T-cell (primary cell): ENCODE data around the gene ZNF587B. TPM values are rescaled to one million over a fixed set of nuclear protein-coding genes. Genes with fewer than 3 reads are reported as not detected.
"Not testable (repeated sequence)": the region's sequence is repeated elsewhere in the genome, so short reads cannot be mapped to it uniquely, and the experiment has no call there.

ENCODE experiments used
- ATAC-seq, 4 experiments: fragments of 200-7000 bp in 3 of 4; fragments of 150-1000 bp in 1 of 4; cut with Tn5 transposase; replicated peaks in 1 of 4; 1 replicate in 3 of 4; 2 replicates in 1 of 4; pipeline ENCODE4 v1.10.0; 2021; ENCODE audit warnings: moderate library complexity in 3 of 4, mild to moderate bottlenecking in 2 of 4, moderate number of reproducible peaks in 1 of 4
- CTCF ChIA-PET, 2 donors: fragments of 300-600 bp; sonication (Branson Sonifier 250); formaldehyde crosslinking; loops; one replicate each; lab custom pipeline; 2022; ENCODE audit warnings: antibody characterized with exemption in 2 of 2; lab: Charles Lee
- POLR2A ChIA-PET, 2 donors: fragments of 300-600 bp; sonication (Branson Sonifier 250); formaldehyde crosslinking; loops; one replicate each; lab custom pipeline; 2022; ENCODE audit warnings: antibody characterized with exemption in 2 of 2; lab: Charles Lee
- DNase-seq, 35 experiments: peaks; one replicate each; pipeline versions ENCODE4 v3.0.0 to v3.0.0-alpha.2; 2013 to 2023
- H3K27ac ChIP-seq: one replicate; pipeline ENCODE4 v1.5.1; 2013; ENCODE audit warnings: low read length
- H3K27me3 ChIP-seq, 2 experiments: replicated peaks in 1 of 2; 1 replicate in 1 of 2; 2 replicates in 1 of 2; pipeline versions ENCODE4 v1.6.1 to v1.7.0; 2013; ENCODE audit warnings: low read length in 1 of 2, mixed read lengths in 1 of 2; ENCODE audit not compliant: control insufficient read depth in 2 of 2, insufficient read depth in 2 of 2; ENCODE audit errors: extremely low read depth in 1 of 2
- H3K36me3 ChIP-seq, 2 donors: 1 replicate in 1 of 2; 2 replicates in 1 of 2; pipeline versions ENCODE4 v1.6.1 to v1.7.0; 2013; ENCODE audit warnings: low read length in 1 of 2; ENCODE audit not compliant: control insufficient read depth in 2 of 2, insufficient read depth in 1 of 2; ENCODE audit errors: extremely low read depth in 1 of 2
- H3K4me1 ChIP-seq, 2 experiments: 1 replicate in 1 of 2; 2 replicates in 1 of 2; pipeline versions ENCODE4 v1.6.1 to v1.7.0; 2013; ENCODE audit warnings: low read length in 2 of 2, mixed read lengths in 1 of 2; ENCODE audit not compliant: insufficient read depth in 2 of 2, control insufficient read depth in 1 of 2; ENCODE audit errors: extremely low read depth in 1 of 2
- H3K4me3 ChIP-seq, 2 donors: 1 replicate in 1 of 2; 2 replicates in 1 of 2; pipeline versions ENCODE4 v1.5.1 to v1.7.0; 2013; ENCODE audit warnings: mild to moderate bottlenecking in 2 of 2, low read length in 1 of 2, moderate library complexity in 1 of 2; ENCODE audit not compliant: control insufficient read depth in 1 of 2; ENCODE audit errors: extremely low read depth in 1 of 2
- H3K9me3 ChIP-seq: 2 replicates; pipeline ENCODE4 v1.7.0; 2013
- H3K27ac Mint-ChIP-seq, 2 donors: one replicate each; pipeline ENCODE4 v1.8.0; 2020 to 2021; ENCODE audit warnings: mild to moderate bottlenecking in 2 of 2, mixed read lengths in 2 of 2
- H3K27me3 Mint-ChIP-seq, 2 donors: one replicate each; pipeline ENCODE4 v1.8.0; 2021 to 2022; ENCODE audit warnings: mixed read lengths in 2 of 2
- H3K36me3 Mint-ChIP-seq: one replicate; pipeline ENCODE4 v1.8.0; 2021; ENCODE audit warnings: mixed read lengths
- H3K4me1 Mint-ChIP-seq, 3 donors: one replicate each; pipeline ENCODE4 v1.8.0; 2020 to 2022; ENCODE audit warnings: mixed read lengths in 3 of 3, mild to moderate bottlenecking in 1 of 3
- H3K4me3 Mint-ChIP-seq, 3 donors: one replicate each; pipeline ENCODE4 v1.8.0; 2020 to 2022; ENCODE audit warnings: mild to moderate bottlenecking in 3 of 3, mixed read lengths in 3 of 3, moderate library complexity in 3 of 3
- H3K9me3 Mint-ChIP-seq, 3 donors: one replicate each; pipeline ENCODE4 v1.8.0; 2020 to 2022; ENCODE audit warnings: mixed read lengths in 3 of 3
- WGBS: methylation state at CpG from one replicate; pipeline ENCODE4 v1.1.5; 2013; ENCODE audit warnings: missing lambda C conversion rate; ENCODE audit not compliant: insufficient coverage; 5-methylcytosine and 5-hydroxymethylcytosine counted together
- total RNA-seq, 35 experiments: library from RNA in 6 of 35; stranded (reverse) in 6 of 35; fragments of 120-200 nt in 1 of 35; gene quantifications; one replicate each; pipeline versions ENCODE4 v1.2.1 to v1.2.4 and lab custom pipeline; 2013 to 2026

The ZNF587B gene
- total RNA-seq, 5 donors from 2014 or later (not counting 1 experiment from before 2014, with no cell fraction given), result 16.5 to 27.7 (median 22.8) TPM

GRCh38 chr19:57800696-57801095 is 29.4 kb upstream of the ZNF587B start:
- no peaks in the 10 kb centered on the region for H3K27me3 Mint-ChIP-seq
- CTCF ChIA-PET, result no interaction called here

GRCh38 chr19:57802269-57802668 is 27.8 kb upstream of the ZNF587B start:
- no peaks in the 10 kb centered on the region for H3K9me3 ChIP-seq
- H3K4me1 ChIP-seq, result peaks cover 10 to 13% of the 10 kb centered on the region in 2 experiments
- Mint-ChIP-seq H3K36me3 (peaks cover 32% of the 10 kb centered on the region), H3K27me3 (no peaks in the 10 kb centered on the region), H3K27ac (no peak overlapping the region), H3K9me3 (peaks cover 0 to 5% (median 0%) of the 10 kb centered on the region in 3 donors), H3K4me1 (peaks cover 22 to 30% (median 27%) of the 10 kb centered on the region in 3 donors), H3K4me3 (no peak overlapping the region)
- ATAC-seq, result no peak
- H3K27ac ChIP-seq, result no peak overlapping the region
- ChIA-PET POLR2A (no interaction called here), CTCF (no interaction called here)
- DNase-seq, result no peak
- no peak overlapping the region for H3K4me3 ChIP-seq
- 64% methylated on average over 2 of the region's 4 CpGs for WGBS
- peaks cover 0 to 8% of the 10 kb centered on the region in 2 donors for H3K36me3 ChIP-seq
- no peaks in the 10 kb centered on the region for H3K27me3 ChIP-seq

More at GRCh38 chr19:57800696-57801095, 29.4 kb upstream of the ZNF587B start:
- no peaks in the 10 kb centered on the region for H3K9me3 ChIP-seq
- H3K4me3 Mint-ChIP-seq, result no peak overlapping the region
- DNase-seq, result no peak
- H3K4me1 Mint-ChIP-seq, result peaks cover 22 to 30% (median 27%) of the 10 kb centered on the region in 3 donors
- H3K27ac ChIP-seq, result no peak overlapping the region
- 94% methylated on average over 3 of the region's 5 CpGs for WGBS
- H3K4me3 ChIP-seq, result no peak overlapping the region
- ATAC-seq, result no peak
- H3K9me3 Mint-ChIP-seq, result peaks cover 0 to 5% (median 0%) of the 10 kb centered on the region in 3 donors
- peaks cover 0 to 11% of the 10 kb centered on the region in 2 donors for H3K36me3 ChIP-seq
- POLR2A ChIA-PET, result interaction anchor here in 1 of 2 donors (0.6 kb wide), 1 partner anchor 11 kb away, joined by 5 read pairs; no protein-coding TSS in a partner anchor
- peaks cover 10 to 13% of the 10 kb centered on the region in 2 experiments for H3K4me1 ChIP-seq
- H3K27ac Mint-ChIP-seq, result no peak overlapping the region
- H3K36me3 Mint-ChIP-seq, result peaks cover 38% of the 10 kb centered on the region
- H3K27me3 ChIP-seq, result no peaks in the 10 kb centered on the region

- CTCF ChIA-PET, result no interaction called here
- peaks cover 39% of the 10 kb centered on the region for H3K36me3 Mint-ChIP-seq
- Histone ChIP-seq H3K4me3 (peak overlapping the region; percentile 17 to 58), H3K27ac (no peak overlapping the region), H3K4me1 (peaks cover 10 to 13% of the 10 kb centered on the region in 2 experiments), H3K9me3 (no peaks in the 10 kb centered on the region), H3K27me3 (no peaks in the 10 kb centered on the region), H3K36me3 (peaks cover 0 to 17% of the 10 kb centered on the region in 2 donors)
- POLR2A ChIA-PET, result no interaction called here
- peak overlapping the region; percentile 53 to 74 for H3K27ac Mint-ChIP-seq
- no peak for ATAC-seq
- DNase-seq, result no peak
- peaks cover 0 to 5% (median 0%) of the 10 kb centered on the region in 3 donors for H3K9me3 Mint-ChIP-seq
- peaks cover 23 to 30% (median 30%) of the 10 kb centered on the region in 3 donors for H3K4me1 Mint-ChIP-seq
- H3K27me3 Mint-ChIP-seq, result no peaks in the 10 kb centered on the region
- peak overlapping the region; percentile 66 to 85 (median 71) for H3K4me3 Mint-ChIP-seq
- 59% methylated on average over 6 of the region's 6 CpGs for WGBS
These were observed 26.9 kb upstream of the ZNF587B start for GRCh38 chr19:57803265-57803593.

- Mint-ChIP-seq H3K36me3 (peaks cover 43% of the 10 kb centered on the region), H3K4me3 (peak overlapping the region; percentile 66 to 85 (median 71)), H3K4me1 (peaks cover 23 to 30% (median 30%) of the 10 kb centered on the region in 3 donors), H3K9me3 (peaks cover 0 to 5% (median 0%) of the 10 kb centered on the region in 3 donors), H3K27me3 (no peaks in the 10 kb centered on the region), H3K27ac (peak overlapping the region; percentile 53 to 74)
- WGBS, result 77% methylated on average over 5 of the region's 19 CpGs
- ATAC-seq (peak in 2 of 4 experiments; percentile 36 to 57), DNase-seq (peak in 1 of 35 experiments; percentile 16)
- Histone ChIP-seq H3K9me3 (no peaks in the 10 kb centered on the region), H3K27me3 (no peaks in the 10 kb centered on the region), H3K36me3 (peaks cover 0 to 21% of the 10 kb centered on the region in 2 donors), H3K4me1 (peaks cover 10 to 13% of the 10 kb centered on the region in 2 experiments), H3K27ac (no peak overlapping the region), H3K4me3 (peak overlapping the region; percentile 17 to 58)
- POLR2A ChIA-PET, result no interaction called here
- CTCF ChIA-PET, result interaction anchor here in 1 of 2 donors (0.5 kb wide), 1 partner anchor 19 kb away, joined by 3 read pairs; no protein-coding TSS in a partner anchor
These were observed 26.3 kb upstream of the ZNF587B start for GRCh38 chr19:57803594-57804325.

GRCh38 chr19:57807541-57807940 is 22.6 kb upstream of the ZNF587B start:
- Mint-ChIP-seq H3K27ac (no peak overlapping the region), H3K4me3 (no peak overlapping the region), H3K9me3 (no peaks in the 10 kb centered on the region), H3K27me3 (no peaks in the 10 kb centered on the region), H3K4me1 (peaks cover 32 to 37% (median 36%) of the 10 kb centered on the region in 3 donors), H3K36me3 (peaks cover 47% of the 10 kb centered on the region)
- Histone ChIP-seq H3K9me3 (no peaks in the 10 kb centered on the region), H3K36me3 (peaks cover 0 to 34% of the 10 kb centered on the region in 2 donors), H3K27ac (no peak overlapping the region), H3K4me1 (peaks cover 13 to 14% of the 10 kb centered on the region in 2 experiments), H3K4me3 (no peak overlapping the region), H3K27me3 (no peaks in the 10 kb centered on the region)
- CTCF ChIA-PET, result no interaction called here
- no peak for DNase-seq
- 100% methylated on average over 1 of the region's 2 CpGs for WGBS
- no peak for ATAC-seq
- POLR2A ChIA-PET, result no interaction called here

GRCh38 chr19:57810410-57811295 is 19.4 kb upstream of the ZNF587B start:
- DNase-seq, H3K27me3 ChIP-seq, H3K9me3 Mint-ChIP-seq, H3K4me3 ChIP-seq, POLR2A ChIA-PET, H3K27ac ChIP-seq, H3K9me3 ChIP-seq, H3K27ac Mint-ChIP-seq, H3K27me3 Mint-ChIP-seq, H3K4me3 Mint-ChIP-seq, ATAC-seq: not testable (repeated sequence)
- Histone ChIP-seq H3K4me1 (peaks cover 13 to 30% of the 10 kb centered on the region in 2 experiments), H3K36me3 (peaks cover 0 to 39% of the 10 kb centered on the region in 2 donors)
- 100% methylated on average over 3 of the region's 17 CpGs for WGBS
- peaks cover 44% of the 10 kb centered on the region for H3K36me3 Mint-ChIP-seq
- H3K4me1 Mint-ChIP-seq, result peaks cover 45 to 48% (median 48%) of the 10 kb centered on the region in 3 donors
- CTCF ChIA-PET, result interaction anchor here in 1 of 2 donors (0.9 kb wide), 1 partner anchor 11 kb away, joined by 3 read pairs; no protein-coding TSS in a partner anchor
